ENCODE data around the gene COPS7B.

Gene COPS7B

DNA sequence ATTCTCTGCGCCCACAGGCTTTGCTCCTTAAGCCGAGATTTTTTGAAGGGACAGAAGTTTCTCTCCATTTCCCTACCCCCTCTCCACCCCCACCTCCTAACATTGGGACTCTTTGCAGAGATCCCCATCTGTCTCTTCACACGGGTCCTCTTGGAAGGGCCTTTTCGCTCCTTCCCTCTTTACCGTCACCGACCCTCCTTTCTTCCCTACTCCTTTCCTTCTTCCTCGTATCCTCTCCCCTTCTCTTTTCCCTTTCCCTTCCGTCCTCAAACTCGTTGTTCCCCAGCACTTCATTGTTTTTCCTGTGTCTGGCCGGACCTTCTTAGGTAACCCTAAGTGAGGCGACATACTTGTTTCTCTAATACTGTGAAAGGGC, 660 bp downstream of the COPS7B start:
- no peak for DNase-seq

DNA sequence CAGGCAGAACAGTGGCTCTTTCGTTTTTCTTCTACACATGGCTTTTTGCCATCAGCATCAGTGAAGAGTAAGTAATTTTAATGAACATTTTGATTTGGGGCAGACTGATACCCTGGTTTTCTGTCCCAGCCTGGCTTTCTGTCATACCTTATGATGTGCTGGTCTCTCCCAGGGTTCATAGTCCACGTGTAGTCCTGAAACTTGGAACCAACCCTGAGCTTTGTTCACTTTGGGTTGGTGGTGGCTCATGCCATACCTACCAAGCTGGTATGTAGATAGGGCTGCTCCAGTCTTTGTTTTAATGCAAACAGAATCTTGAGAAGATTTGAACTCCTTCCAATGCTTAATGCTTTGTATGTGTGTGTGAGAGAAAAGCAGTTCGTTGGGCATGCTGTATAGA, 4.9 kb downstream of the COPS7B start:
- DNase-seq = no peak

DNA sequence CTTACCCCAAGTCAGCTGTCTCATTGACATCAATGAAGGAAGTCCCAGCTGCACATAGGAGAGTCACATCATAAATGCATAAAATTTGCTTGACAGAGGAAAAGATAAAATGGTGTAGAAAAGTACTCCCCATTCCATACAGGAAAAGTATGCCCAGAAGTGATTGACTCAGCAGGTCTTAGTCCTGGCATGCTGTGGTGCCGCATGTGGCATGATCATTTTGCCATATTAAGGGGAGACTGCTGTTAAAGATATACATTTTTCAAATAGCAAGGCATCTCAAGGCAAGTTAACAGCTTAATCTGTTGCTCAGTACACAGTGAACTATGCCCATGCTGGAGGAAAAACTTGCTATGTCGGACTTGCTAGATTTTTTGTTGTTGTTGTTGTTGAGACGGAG, 8.1 kb downstream of the COPS7B start:
- DNase-seq = no peak

DNA sequence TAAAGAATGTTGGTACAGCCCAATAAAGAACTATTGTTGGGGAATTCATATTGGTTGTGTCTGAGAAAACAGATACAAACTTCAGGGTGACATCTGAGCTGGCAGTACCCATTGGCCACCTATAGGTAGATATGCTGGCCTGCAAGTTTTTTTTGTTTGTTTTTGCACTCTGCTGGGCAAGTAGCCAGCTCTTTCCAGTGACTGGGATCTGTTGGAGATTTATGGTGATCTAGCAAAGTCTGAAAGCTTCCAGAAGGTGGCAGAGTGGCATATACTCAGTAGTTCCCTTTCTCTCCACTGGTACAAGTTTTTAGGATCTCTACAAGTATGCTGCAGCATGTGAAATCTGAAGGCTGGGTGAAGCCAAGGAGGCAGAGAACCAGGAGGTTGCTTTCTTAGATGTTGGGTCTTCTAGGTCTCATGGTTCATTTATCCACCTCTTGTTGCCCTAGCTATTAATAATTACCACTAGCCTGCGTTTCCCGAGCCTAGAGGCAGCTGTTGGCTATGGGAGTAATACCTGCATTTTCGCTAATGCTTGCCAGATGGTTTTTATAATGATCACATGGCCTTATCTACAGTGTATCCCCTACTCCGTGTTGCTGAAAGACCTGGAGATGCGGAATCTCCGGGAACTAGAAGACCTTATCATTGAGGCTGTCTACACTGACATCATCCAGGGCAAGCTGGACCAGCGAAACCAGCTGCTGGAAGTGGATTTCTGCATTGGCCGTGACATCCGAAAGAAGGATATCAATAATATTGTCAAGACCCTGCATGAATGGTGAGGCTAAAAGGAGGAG, 9.5 kb downstream of the COPS7B start:
- peak; percentile 21 for DNase-seq

DNA sequence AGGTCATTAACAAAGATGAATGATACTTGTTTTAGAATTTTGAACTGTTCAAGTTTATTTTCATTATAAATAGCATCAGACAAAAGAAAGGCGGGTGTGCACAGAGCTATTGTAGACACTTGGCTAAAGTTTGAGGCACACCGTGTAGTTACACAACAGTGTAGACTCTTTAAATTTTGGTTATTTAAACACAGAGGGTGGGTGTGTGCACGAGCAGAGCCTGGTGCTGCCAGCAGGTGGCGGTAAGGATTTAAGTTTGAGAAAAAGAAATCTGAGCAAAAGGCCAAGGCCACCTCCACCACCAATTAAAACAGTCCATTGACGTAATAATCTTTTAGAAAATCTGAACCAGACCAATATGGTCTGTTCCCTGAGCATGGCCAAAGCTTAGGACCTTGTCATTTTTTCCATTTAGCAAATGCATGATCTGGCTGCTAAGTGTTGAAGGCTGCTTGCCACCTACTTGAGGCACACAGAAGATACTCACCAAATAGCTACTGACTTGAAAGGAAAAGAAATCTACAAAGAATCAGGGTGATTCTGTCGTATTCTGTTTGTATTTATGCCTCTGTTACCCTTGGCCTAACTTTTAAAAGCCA, 14.3 kb downstream of the COPS7B start:
- DNase-seq = peak; percentile 44

DNA sequence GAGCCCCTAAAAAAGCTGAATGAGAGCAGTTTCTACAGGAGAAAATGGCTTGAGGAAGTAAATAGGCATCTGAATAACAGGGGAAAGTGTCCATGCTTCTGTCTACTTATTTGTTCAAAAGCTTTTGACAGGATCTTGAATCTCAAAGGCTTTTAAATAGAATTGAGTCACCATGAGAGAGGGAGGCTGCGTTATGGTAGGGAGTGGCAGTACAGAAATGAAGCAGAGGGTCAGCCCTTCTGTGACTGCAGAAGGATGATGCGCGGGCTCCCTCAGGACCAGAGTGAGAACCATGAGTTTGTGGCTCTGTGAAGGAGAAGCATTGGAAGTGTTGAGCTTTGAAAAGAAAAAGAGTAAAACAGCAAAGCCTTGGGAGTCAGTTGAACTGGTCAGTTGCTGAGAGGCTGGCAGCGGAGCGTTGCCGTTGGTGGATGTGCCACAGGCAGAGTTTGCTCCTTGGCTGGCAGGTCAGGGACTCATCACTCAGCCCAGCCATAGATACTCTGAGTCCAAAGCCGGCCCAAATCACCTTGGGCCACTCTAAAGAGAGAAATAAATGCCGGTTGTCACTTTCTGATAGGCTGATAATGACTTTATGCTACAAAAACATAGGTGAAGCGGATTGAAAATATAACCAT, 17.4 kb downstream of the COPS7B start:
- DNase-seq = no peak

DNA sequence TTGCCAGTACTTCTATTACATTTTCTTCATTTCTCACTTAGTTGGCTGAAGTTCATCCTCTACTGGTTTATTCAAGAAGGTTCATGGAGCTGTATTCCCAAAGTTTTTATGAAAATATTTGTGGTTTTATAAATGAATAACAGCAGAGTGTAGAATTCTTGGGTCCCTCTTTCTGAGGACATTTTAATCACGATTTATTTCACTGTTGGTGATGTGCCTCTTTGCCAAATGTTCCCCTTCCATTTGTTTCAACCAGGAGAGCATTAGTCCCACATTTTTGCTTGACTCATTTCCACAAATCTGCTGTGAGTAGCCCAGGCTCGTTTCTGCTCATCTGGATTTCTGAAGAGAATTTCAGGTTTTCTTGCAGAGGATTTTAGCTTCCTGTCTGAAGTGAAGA, 20.8 kb downstream of the COPS7B start:
- no peak for DNase-seq

DNA sequence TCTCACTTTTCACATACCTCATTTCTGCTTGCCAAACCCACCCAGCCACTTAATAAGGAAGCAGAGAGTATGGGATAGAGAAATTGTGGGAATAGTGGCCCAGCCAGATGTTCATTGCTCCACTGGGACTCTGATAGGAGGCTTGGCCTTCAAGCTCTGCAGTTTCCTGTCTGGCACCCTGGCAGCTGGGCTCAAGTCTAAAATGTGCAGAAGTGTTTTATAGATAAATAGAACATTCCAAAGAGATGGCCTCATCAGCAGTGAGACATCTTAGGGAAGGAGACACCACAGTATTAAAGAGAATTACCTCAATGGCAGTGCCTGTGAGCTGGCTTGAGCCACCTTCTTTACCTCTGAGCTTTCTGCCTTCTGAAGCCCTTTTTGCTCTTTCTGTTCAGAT, 24.7 kb downstream of the COPS7B start:
- DNase-seq = no peak

DNA sequence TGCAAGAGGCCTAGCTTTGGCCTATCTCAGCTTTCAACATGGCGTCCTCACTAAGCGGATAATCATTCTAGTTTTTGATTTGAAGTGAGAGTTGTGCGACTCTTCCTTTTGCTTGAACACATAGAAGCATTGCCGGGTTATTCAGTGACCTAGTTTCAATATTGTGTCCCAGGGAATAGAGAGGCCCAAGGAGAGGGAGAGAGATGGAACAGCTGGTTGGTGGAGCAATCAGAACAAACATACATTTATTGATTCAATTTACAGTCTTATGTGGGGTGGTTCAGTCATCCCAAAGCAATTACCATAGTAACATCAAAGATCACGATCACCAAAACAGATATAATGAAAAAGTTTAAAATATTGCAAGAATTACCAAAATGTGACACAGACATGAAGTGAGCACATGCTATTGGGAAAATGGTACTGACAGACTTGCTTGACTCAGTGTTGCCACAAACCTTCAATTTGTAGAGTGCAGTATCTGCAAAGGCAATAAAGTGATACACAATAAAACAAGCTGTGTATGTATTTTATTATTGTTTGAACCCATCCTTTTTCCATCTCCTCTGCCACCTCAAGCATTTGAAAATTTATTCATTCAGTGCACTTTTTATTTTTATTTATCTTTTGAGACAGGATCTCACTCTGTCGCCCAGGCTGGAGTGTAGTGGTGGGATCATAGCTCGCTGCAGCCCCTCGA, 30.2 kb downstream of the COPS7B start:
- DNase-seq = no peak

DNA sequence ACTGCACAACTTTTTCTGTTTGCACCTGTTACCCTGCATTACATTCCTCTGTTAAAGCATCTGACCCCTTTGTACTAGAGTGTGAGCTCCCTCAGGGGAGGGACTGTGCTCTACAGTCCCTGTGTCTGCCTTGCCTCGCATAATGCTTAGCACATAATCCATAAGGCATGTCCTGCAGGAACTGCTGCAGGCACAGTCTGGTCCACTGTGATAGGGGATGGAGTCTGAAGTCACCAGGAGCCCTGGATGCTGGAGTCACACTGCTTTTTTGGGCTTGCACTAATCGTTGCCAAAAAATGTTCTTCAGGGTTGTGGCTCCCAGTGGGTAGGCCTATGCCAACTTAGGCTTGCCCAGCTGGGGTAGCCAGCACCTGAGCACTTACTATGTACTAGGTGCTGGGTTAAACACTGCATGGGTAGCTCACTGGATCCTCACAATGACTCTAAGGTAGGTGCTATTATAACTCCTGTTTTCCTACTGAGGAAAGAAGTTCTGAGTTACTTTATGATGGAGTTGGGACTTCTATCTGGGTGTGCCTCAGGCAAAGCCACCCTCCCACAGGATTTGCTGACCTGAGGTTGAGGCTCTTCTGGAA, 33.3 kb downstream of the COPS7B start:
- no peak for DNase-seq

DNA sequence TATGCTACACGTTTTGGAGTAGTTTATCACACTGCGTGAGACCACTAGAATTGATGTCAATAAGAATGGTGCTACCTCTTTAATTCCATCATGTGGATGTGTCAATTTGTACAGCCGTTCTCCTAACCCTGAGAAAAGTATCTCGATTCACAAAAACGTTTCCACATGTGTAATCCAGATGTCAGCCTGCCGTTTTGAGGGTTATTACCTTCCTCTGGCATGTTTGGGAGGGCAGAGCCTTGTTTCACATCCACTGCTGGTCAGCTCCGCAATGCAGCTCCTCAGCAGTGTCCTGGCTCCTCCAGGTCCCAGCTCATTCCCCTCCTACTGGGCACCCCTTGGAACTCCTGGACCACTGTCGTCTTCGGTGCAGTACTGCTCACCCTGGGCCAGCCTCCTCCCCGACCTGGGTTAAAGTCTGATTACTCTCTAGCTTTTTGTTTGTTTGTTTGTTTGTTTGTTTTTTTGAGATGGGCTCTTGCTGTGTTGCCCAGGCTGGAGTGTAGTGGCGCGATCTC, 34.6 kb downstream of the COPS7B start:
- no peak for DNase-seq

DNA sequence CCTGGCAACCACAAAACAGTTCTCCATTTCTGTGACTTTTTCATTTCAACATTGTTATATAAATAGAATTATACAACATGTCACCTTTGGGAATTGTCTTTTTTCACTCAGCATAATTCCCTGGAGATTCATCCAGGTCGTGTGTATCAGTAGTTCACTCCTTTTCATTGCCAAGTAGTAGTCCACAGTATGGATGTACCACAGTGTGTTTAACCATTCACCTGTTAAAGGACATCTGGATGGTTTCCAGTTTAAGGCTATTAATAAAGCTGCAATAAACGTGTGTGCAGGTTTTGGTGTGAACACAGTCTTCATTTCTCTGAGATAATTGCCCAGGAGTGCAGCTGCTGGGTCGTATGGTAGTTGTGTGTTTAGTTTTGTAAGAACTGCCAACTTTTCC, 35.7 kb downstream of the COPS7B start:
- DNase-seq = no peak

DNA sequence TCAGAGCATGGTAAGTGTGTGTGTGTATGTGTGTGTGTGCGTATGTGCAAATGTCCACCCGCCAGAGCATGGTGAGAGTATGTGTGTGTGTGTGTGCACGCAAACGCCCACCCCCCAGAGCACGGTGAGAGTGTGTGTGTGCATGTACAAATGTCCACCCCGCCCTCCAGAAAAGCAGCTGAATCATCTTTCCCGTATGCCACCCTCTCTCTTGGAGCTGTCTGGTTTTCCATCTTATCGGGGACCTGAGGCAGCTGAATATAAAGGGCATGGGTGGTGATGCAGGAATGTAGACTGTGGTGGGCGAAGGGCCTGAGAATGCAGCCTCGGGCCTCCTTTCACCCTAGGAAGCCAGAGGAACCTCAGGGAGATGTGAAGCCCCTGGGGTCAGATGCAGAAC, 66.9 kb downstream of the COPS7B start:
- DNase-seq = no peak

DNA sequence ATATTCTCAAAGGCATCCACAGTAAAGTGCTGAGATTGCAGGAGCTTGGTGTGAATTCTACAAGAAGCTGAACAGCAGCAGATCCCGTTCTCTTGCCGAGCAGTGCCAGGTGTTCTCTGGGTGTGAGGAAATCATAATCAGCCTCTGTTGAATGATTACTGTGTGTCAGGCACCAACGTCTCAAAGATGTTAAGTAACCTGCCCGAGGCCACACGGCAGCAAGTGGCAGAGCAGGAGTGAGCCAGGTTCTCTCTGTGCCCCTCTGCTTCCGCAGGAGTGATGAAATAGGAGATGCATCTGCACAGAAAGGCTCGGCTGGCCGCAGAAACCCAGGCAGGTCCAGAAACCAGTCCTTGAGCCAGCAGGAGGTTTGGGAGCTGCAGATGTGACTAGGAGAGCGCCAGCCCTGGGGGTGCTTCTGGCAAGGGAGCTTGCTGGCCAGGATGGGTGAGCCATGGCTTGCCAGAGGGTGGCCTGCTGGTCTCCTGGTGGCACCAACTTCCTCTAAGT, 68.4 kb downstream of the COPS7B start:
- DNase-seq = no peak

DNA sequence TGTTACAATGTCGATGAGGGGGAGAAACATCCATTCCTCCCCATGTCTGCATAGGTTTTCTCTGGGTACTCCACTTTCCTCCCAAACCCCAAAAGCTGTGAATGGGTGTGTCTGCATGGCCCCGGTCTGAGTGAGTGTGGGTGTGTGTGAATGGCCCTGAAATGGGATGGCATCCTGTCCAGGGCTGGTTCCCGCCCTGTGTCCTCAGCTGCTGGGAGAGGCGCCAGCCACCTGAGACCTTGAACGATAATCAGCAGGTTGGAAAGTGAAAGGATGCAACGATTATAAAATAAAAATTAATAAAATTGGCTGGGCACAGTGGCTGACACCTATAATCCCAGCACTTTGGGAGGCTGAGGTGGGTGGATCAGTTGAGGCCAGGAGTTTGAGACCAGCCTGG, 70.7 kb downstream of the COPS7B start:
- DNase-seq = no peak
